Activated CD4-positive, alpha-beta T cell treated with anti-CD3 and anti-CD28 coated beads, Interleukin-2, amount 10 ng/mL, durations not matched to agents 24 days and 14 days (primary cell): ENCODE measurements around the gene AOPEP. TPM values are rescaled to one million over a fixed set of nuclear protein-coding genes. Genes with fewer than 3 reads are reported as not detected.
"Not testable (repeated sequence)": the region's sequence is repeated elsewhere in the genome, so short reads cannot be mapped to it uniquely, and the experiment has no call there.

Experiments
- DNase-seq: peaks from one replicate; pipeline ENCODE4 v3.0.0; 2022
- H3K27ac Mint-ChIP-seq: one replicate; pipeline ENCODE4 v1.8.0; 2022; ENCODE audit warnings: mild to moderate bottlenecking, mixed read lengths
- H3K27me3 Mint-ChIP-seq: one replicate; pipeline ENCODE4 v1.8.0; 2022; ENCODE audit warnings: mixed read lengths
- H3K36me3 Mint-ChIP-seq: one replicate; pipeline ENCODE4 v1.8.0; 2022; ENCODE audit warnings: low read depth, mild to moderate bottlenecking, mixed read lengths
- H3K4me1 Mint-ChIP-seq: one replicate; pipeline ENCODE4 v1.8.0; 2021; ENCODE audit warnings: mixed read lengths
- H3K4me3 Mint-ChIP-seq: one replicate; pipeline ENCODE4 v1.8.0; 2022; ENCODE audit warnings: mild to moderate bottlenecking, moderate library complexity, mixed read lengths
- H3K9me3 Mint-ChIP-seq: one replicate; pipeline ENCODE4 v1.8.0; 2021; ENCODE audit warnings: mixed read lengths
- intact Hi-C: fragments of 100-400 bp; cut with micrococcal nuclease; formaldehyde crosslinking; loops from one replicate; pipeline ENCODE4 v1.15.1; 2023
- total RNA-seq: library from RNA; stranded (reverse); gene quantifications from 2 replicates; pipeline ENCODE4 v1.2.3, GENCODE V29; 2022

The AOPEP gene
- total RNA-seq, 1 donor from 2014 or later = 20.7 TPM

DNA sequence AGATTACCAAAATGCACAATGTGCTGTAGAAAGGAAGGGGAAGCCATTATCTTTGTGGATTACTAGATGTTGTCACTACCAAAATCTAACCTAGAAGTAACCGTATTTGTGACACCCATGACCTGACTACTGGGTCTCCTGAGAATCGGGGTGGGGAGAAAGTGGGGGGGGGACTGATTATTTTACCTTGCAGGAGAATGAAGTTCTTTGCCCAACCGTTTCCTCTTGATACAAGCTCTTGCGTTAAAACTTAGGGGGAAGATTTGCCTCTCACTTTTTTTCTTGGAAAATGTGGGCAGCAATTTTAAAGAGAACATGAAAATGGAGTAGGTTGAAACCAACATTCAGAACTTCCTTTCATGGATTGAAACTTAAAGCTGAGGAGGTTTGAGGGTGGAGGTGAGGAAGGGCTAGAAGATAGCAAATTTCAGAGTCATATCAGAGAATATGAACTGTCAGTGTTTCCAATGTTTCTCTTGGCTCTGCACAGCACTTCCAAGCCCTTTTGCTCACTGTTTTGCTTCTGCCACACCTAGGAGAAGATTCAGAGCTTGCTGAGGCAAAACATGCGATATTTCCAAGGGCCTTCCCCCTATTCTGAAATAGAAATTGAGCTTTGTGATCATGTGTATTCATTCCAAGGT lies 280.8 kb downstream of the AOPEP start:
- intact Hi-C loops = loop anchor here (5.0 kb wide), 5 partner anchors 40 to 225 kb away; no protein-coding TSS in a partner anchor
- Mint-ChIP-seq H3K4me1 (peaks cover 31% of the 10 kb centered on the region), H3K9me3 (no peaks in the 10 kb centered on the region), H3K27me3 (peaks cover 18% of the 10 kb centered on the region), H3K36me3 (peaks cover 9% of the 10 kb centered on the region), H3K27ac (peak overlapping the region; percentile 80), H3K4me3 (peak overlapping the region; percentile 60)
- DNase-seq = no peak

DNA sequence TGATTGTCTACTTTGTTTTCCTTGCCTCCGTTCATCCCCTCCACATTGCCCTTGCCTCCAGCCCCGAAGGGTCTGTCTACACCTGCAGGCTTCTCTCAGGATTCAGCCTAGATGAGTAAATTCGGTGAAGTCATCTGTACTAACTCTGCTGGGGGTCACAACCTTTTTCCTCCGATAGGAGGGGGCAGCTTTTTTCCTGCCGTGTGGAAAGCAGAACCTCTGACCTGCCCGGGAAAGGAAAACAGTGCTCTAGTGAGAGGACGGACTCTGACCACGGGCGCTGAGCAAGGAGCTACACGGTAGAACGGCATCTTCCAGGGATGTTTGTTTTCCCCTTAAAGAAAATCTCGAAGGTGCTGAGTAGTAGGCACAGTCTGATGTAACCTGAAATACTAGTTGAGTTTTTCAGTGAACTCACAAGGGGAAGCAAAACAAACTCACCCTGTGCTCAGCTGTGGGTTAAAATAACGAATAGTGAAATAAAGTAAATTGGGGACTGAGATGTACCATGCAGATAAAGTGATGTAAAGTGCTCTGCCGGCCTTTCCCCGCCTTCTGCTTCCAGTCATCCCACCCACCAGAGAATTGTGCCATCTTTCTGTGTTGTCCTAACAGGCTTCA lies 281.8 kb downstream of the AOPEP start:
- intact Hi-C loops = loop anchor here (5.0 kb wide), 5 partner anchors 39 to 226 kb away; no protein-coding TSS in a partner anchor
- H3K36me3 Mint-ChIP-seq = peaks cover 9% of the 10 kb centered on the region
- peaks cover 9% of the 10 kb centered on the region for H3K27me3 Mint-ChIP-seq
- H3K4me3 Mint-ChIP-seq = peak overlapping the region; percentile 51
- H3K27ac Mint-ChIP-seq = peak overlapping the region; percentile 48
- no peak for DNase-seq
- peaks cover 31% of the 10 kb centered on the region for H3K4me1 Mint-ChIP-seq
- no peaks in the 10 kb centered on the region for H3K9me3 Mint-ChIP-seq

DNA sequence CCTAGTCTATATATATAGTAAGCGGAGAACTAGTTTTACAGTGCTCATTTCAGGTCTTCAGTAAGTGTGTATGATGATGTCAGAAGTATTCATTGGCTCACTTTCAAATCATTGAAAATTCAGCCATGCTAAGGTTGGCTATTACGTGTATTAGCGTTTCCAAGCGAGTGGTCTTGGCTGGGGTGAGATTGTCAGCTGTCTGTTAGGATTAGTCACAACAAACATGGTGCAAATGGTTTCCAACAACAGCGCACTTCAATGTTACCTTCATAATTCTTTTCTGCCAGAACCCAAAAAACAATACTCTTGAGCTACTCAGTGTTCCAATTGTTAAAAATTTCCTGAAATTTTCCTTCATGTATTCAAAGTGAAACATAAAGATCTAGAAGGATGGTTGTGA lies 283.0 kb downstream of the AOPEP start:
- Mint-ChIP-seq H3K27me3 (peaks cover 5% of the 10 kb centered on the region), H3K27ac (no peak overlapping the region), H3K4me3 (no peak overlapping the region), H3K9me3 (no peaks in the 10 kb centered on the region), H3K36me3 (peaks cover 7% of the 10 kb centered on the region), H3K4me1 (peaks cover 28% of the 10 kb centered on the region)
- no peak for DNase-seq
- intact Hi-C loops = loop anchor here (5.0 kb wide), 5 partner anchors 38 to 227 kb away; no protein-coding TSS in a partner anchor

DNA sequence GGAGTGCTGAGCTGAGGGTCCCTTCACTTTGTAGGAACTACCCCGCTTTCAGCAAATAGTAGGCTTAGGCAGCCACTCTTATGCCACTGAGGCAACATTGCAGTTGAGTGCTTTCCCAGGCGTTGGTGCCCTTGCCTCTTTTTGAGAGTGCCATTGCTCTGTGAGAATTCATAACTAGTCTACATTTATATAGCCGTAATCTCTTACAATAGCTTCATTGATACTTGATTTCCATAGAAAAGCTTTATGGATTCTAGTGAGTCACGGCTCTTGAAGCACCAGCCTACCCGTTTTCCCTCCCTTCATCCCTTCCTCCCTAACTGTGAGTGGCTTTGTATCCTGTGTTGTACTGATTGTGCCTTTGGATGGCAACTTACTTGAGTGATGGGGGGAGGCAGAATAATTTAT lies 283.9 kb downstream of the AOPEP start:
- Mint-ChIP-seq H3K4me1 (peaks cover 26% of the 10 kb centered on the region), H3K36me3 (peaks cover 7% of the 10 kb centered on the region), H3K4me3 (no peak overlapping the region), H3K9me3 (no peaks in the 10 kb centered on the region), H3K27me3 (peaks cover 3% of the 10 kb centered on the region), H3K27ac (no peak overlapping the region)
- intact Hi-C loops = no loop called here
- no peak for DNase-seq

DNA sequence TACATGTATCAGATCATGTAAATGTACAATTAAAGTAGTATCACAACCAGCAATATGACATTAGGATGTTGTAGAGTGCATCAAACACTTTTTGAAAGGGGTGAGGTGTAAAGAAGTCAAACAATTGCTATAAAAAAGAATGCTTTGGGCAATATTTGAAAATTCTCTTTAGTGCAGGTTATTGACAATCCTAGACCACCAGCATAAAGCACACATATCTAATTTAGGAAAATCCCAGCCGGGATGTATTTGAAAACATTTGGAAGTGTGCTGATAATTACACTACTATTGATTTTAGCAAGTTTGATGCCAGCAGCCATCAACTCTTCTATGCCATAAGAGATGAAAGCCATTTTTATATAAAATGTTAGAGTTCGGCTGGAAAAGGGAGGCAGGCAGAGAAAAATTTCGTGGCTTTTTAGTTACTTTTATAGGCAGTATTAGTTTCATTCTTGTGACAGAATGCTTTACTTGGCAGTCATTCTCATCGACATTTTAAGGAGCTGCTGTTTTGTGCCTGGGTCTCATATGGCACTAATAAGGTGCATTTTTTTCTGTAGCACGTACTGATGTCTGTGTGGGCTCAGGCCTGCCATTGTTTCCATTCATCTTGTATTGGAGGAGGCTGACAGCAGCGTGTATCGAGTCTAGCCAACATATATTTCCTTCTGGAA lies 285.7 kb downstream of the AOPEP start:
- Mint-ChIP-seq H3K4me3 (no peak overlapping the region), H3K4me1 (peaks cover 15% of the 10 kb centered on the region), H3K27me3 (no peaks in the 10 kb centered on the region), H3K36me3 (peaks cover 6% of the 10 kb centered on the region), H3K27ac (no peak overlapping the region), H3K9me3 (no peaks in the 10 kb centered on the region)
- DNase-seq = no peak
- intact Hi-C loops = no loop called here

DNA sequence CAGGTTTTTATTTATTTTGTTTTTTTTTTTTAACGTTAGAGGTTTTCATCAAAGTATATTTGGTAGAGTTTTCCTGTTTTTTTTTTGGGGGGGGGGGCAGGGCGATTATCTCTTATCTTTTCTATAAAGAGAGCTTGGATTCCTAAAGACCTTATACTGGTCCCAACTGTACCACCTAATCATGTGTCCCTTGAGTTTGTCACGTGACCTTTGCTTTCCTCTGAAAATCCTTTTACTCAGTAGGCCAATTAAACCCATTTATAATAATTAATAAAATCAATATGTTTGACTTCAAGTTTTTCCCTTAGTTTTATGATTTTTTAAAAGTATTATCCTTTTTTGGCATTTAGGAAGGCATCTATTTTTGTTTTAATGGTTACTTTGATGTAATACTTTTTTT lies 286.4 kb downstream of the AOPEP start:
- Mint-ChIP-seq H3K4me3 (no peak overlapping the region), H3K36me3 (peaks cover 7% of the 10 kb centered on the region), H3K4me1 (peaks cover 9% of the 10 kb centered on the region), H3K27me3 (no peaks in the 10 kb centered on the region), H3K27ac (no peak overlapping the region), H3K9me3 (no peaks in the 10 kb centered on the region)
- intact Hi-C loops = no loop called here
- DNase-seq = no peak

DNA sequence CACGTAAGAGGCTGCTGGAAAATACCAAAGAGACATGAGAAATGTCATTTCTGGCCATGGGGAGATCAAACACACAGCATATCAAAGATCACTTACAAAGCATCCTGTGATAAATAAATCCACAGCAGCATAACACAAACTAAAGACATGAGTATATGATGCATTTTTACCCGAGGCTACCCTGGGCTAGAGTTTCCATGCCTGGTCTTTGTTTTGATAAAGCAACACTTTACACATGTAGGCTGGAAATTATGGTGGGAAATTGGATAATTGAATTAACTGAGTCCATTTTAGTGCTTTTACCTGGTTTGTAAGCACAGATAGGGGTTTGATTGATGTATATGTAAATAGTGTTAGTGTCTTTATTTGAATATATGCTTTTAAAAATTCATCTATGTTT lies 288.4 kb downstream of the AOPEP start:
- intact Hi-C loops = no loop called here
- no peak overlapping the region for H3K4me3 Mint-ChIP-seq

DNA sequence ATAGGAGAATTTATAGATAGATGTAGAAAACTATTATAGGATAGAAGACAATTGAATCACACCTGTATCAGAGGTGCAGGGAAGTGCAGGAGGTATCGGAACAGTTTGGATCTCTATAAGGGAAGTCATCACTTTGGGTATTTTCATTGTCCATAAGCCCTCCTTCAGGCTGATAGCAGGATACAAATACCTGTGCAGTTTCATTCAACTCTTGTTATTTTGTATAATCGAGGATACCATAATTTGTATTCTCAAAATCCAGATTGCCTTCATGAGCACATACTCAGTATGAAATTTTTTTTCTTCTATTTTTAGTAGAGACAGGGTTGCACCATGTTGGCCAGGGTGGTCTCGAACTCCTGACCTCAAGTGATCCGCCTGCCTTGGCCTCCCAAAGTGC lies 289.1 kb downstream of the AOPEP start:
- Mint-ChIP-seq H3K27me3 (no peaks in the 10 kb centered on the region), H3K4me3 (no peak overlapping the region), H3K36me3 (peaks cover 14% of the 10 kb centered on the region), H3K9me3 (no peaks in the 10 kb centered on the region), H3K4me1 (peaks cover 5% of the 10 kb centered on the region), H3K27ac (no peak overlapping the region)
- no peak for DNase-seq
- intact Hi-C loops = no loop called here

More for the DNA sequence above, 288.4 kb downstream of the AOPEP start:
- Mint-ChIP-seq H3K27ac (no peak overlapping the region), H3K9me3 (no peaks in the 10 kb centered on the region), H3K27me3 (no peaks in the 10 kb centered on the region), H3K4me1 (peaks cover 5% of the 10 kb centered on the region), H3K36me3 (peaks cover 12% of the 10 kb centered on the region)
- DNase-seq = no peak

DNA sequence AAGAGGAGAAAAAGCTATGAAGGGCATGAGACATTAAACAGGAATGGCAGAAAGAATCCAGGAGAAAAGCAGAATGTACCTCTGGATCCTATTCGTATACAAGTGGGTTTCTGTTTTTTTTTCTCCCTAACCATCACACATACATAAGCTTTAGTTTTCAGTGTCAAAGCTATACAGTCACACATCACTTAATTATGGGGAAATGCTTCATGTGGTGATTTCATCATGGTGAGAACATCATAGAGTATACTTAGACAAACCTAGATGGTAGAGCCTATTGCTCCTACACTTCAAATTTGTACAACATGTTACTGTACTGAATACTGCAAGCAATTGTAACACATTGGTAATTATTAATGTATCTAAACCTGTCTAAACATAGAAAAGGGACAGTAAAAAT lies 290.6 kb downstream of the AOPEP start:
- Mint-ChIP-seq H3K36me3 (peaks cover 15% of the 10 kb centered on the region), H3K9me3 (no peaks in the 10 kb centered on the region), H3K4me1 (peaks cover 5% of the 10 kb centered on the region), H3K4me3 (no peak overlapping the region), H3K27ac (no peak overlapping the region), H3K27me3 (no peaks in the 10 kb centered on the region)
- DNase-seq = no peak
- intact Hi-C loops = no loop called here

DNA sequence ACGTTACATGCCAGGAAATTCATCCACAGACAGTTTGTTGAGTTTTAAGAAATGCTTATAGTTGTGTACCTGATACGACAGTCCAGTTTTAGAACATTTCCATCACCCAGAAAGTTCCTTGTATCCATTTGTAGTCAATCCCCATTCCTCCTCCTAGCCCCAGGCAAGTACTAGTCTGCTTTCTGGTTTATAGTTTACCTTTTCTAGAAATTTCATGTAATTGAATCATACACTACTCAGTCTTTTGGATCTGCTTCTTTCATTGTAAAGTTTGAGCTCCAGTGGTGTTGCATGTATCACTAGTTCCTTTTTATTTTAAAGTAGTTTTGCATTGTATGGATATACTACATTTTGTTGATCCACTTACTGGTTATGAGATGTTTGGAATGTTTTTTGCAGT lies 291.2 kb downstream of the AOPEP start:
- Mint-ChIP-seq H3K4me3 (no peak overlapping the region), H3K27ac (no peak overlapping the region), H3K36me3 (peaks cover 15% of the 10 kb centered on the region), H3K4me1 (peaks cover 5% of the 10 kb centered on the region), H3K27me3 (no peaks in the 10 kb centered on the region), H3K9me3 (no peaks in the 10 kb centered on the region)
- DNase-seq = no peak
- intact Hi-C loops = no loop called here

DNA sequence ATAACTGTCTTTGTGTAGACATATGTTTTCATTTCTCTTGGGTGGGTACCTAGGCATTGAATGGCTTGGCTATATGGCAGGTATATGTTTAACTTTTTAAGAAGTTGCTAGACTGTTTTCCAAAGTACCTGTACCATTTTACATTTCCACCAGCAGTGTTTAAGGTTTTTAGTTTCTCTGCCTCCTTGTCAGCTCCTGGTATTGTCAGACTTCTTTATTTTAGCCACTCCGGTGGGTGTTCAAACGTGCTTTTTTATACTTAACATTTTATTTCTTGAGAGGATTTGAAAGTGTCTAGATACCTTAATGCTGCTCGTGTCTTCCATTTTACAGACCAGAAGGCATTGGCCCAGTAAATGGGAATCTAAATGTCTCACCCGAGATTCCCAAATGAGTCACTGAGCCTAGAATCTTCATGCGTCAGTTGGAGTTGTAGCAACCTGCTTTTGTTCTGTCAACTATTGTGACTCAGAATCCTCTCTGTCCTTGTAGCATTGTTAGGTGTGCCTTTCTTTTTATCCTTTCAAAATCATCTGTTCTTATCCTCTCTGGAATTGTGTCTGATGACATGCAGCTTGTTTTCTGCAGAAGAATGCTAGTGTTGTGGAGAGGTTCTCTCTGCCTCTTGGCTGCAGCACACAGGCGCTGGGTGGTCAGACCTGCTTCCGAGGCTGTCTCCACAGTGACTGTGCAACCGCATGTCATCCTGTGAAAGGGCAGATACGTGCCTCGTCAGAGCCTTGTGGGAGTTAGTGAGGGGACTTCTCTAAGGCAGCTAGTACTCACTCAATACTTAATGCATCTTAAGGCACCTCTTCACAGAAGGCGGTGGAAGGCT lies 291.8 kb downstream of the AOPEP start:
- Mint-ChIP-seq H3K9me3 (no peaks in the 10 kb centered on the region), H3K4me3 (peak overlapping the region; percentile 57), H3K27ac (peak overlapping the region; percentile 5), H3K36me3 (peaks cover 15% of the 10 kb centered on the region), H3K27me3 (no peaks in the 10 kb centered on the region), H3K4me1 (peaks cover 5% of the 10 kb centered on the region)
- intact Hi-C loops = no loop called here
- peak; percentile 65 for DNase-seq

DNA sequence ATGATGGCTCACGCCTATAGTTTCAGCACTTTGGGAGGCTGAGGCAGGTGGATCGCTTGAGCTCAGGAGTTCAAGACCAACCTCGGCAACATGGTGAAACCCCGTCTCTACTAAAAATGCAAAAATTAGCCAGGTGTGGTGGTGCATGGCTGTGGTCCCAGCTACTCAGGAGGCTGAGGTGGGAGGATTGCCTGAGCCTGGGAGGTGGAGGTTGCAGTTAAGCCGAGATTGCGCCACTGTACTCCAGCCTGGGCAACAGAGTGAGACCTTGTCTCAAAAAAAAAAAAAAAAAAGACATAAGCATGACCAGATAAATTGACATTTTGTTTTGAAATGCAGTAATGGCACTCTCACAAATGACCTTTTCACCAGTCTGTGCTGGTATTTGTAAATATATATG lies 294.1 kb downstream of the AOPEP start:
- H3K4me3 Mint-ChIP-seq, H3K27ac Mint-ChIP-seq, intact Hi-C loops, H3K9me3 Mint-ChIP-seq, DNase-seq, H3K4me1 Mint-ChIP-seq, H3K27me3 Mint-ChIP-seq: not testable (repeated sequence)
- peaks cover 15% of the 10 kb centered on the region for H3K36me3 Mint-ChIP-seq

DNA sequence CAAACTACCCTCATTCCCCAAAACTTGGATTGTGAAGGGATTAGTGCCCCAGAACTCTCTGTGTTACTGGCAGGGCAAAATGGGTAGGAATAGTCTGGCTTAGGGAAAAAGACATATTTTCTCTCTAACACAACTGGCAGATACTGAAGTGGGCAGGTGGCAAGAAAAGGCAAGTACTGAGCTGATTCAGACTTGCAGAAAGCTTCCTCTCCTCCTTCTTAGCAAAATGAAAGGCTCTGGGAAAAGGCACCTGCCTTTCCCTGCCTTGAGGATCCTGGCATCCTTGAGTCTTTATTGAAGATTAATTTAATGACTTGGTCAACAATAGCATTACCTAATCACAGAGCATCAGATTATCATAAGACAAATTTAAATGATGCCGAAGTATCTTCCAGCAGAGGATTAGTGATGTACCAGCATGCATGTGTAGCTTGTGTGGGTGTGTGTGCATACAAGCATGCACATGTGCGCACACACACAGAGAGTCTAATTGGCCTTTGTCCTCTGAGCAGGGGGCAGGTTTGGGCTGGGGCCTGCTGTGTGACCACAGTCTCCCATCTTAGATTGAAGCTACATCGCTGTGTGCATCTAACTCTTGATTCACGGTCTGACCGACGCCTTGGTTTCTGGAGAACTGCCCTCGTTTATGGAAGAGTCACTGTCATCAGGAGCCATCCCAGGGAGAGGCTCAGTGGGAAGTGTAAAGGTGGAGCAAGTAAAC lies 294.8 kb downstream of the AOPEP start:
- DNase-seq = no peak
- intact Hi-C loops = no loop called here
- Mint-ChIP-seq H3K36me3 (peaks cover 15% of the 10 kb centered on the region), H3K27ac (no peak overlapping the region), H3K9me3 (no peaks in the 10 kb centered on the region), H3K27me3 (no peaks in the 10 kb centered on the region), H3K4me1 (peaks cover 5% of the 10 kb centered on the region), H3K4me3 (no peak overlapping the region)
